ENCODE data around the gene SSBP2.

Gene SSBP2

GRCh38 chr5:81755320-81755719, 4.4 kb upstream of the SSBP2 start:
- TF ChIP-seq POLR2AphosphoS5 (IDR thresholded peaks at IDR 0.05; ENCODE audit: low read depth, low read length): no peak
- no peak for TF ChIP-seq SIN3A (IDR thresholded peaks at IDR 0.05; ENCODE audit: borderline replicate concordance, insufficient read depth, low read length)
- no peak for TF ChIP-seq FOXP2 (optimal IDR thresholded peaks at IDR 0.05; ENCODE audit: borderline replicate concordance, extremely low read depth, extremely low read length, insufficient read depth)
- TF ChIP-seq TAF1 (IDR thresholded peaks at IDR 0.05; ENCODE audit: borderline replicate concordance, insufficient read depth, low read length): no peak
- no peak for TF ChIP-seq REST (IDR thresholded peaks at IDR 0.05; ENCODE audit: insufficient read depth in 1 of 2, low read depth in 2 of 2, low read length in 2 of 2)

GRCh38 chr5:81754621-81755020, 3.7 kb upstream of the SSBP2 start:
- TF ChIP-seq POLR2AphosphoS5 (IDR thresholded peaks at IDR 0.05; ENCODE audit: low read depth, low read length) (no peak), FOXP2 (optimal IDR thresholded peaks at IDR 0.05; ENCODE audit: borderline replicate concordance, extremely low read depth, extremely low read length, insufficient read depth) (no peak), SIN3A (IDR thresholded peaks at IDR 0.05; ENCODE audit: borderline replicate concordance, insufficient read depth, low read length) (no peak), TAF1 (IDR thresholded peaks at IDR 0.05; ENCODE audit: borderline replicate concordance, insufficient read depth, low read length) (no peak)

- TF ChIP-seq FOXP2 (optimal IDR thresholded peaks at IDR 0.05; ENCODE audit: borderline replicate concordance, extremely low read depth, extremely low read length, insufficient read depth): no peak
- TF ChIP-seq POLR2AphosphoS5 (IDR thresholded peaks at IDR 0.05; ENCODE audit: low read depth, low read length): no peak
- TF ChIP-seq REST (IDR thresholded peaks at IDR 0.05; ENCODE audit: insufficient read depth in 1 of 2, low read depth in 2 of 2, low read length in 2 of 2): no peak
- TF ChIP-seq TAF1 (IDR thresholded peaks at IDR 0.05; ENCODE audit: borderline replicate concordance, insufficient read depth, low read length): no peak
- no peak for TF ChIP-seq SIN3A (IDR thresholded peaks at IDR 0.05; ENCODE audit: borderline replicate concordance, insufficient read depth, low read length)
These were observed 2.5 kb upstream of the SSBP2 start for GRCh38 chr5:81753429-81753828.

- TF ChIP-seq FOXP2 (optimal IDR thresholded peaks at IDR 0.05; ENCODE audit: borderline replicate concordance, extremely low read depth, extremely low read length, insufficient read depth): no peak
- TF ChIP-seq SIN3A (IDR thresholded peaks at IDR 0.05; ENCODE audit: borderline replicate concordance, insufficient read depth, low read length): no peak
- TF ChIP-seq POLR2AphosphoS5 (IDR thresholded peaks at IDR 0.05; ENCODE audit: low read depth, low read length): no peak
- TF ChIP-seq REST (IDR thresholded peaks at IDR 0.05; ENCODE audit: insufficient read depth in 1 of 2, low read depth in 2 of 2, low read length in 2 of 2): no peak
- TF ChIP-seq TAF1 (IDR thresholded peaks at IDR 0.05; ENCODE audit: borderline replicate concordance, insufficient read depth, low read length): no peak
These were observed 1.7 kb upstream of the SSBP2 start for GRCh38 chr5:81752644-81752963.

- TF ChIP-seq TAF1 (IDR thresholded peaks at IDR 0.05; ENCODE audit: borderline replicate concordance, insufficient read depth, low read length) (no peak), FOXP2 (optimal IDR thresholded peaks at IDR 0.05; ENCODE audit: borderline replicate concordance, extremely low read depth, extremely low read length, insufficient read depth) (no peak), SIN3A (IDR thresholded peaks at IDR 0.05; ENCODE audit: borderline replicate concordance, insufficient read depth, low read length) (no peak), POLR2AphosphoS5 (IDR thresholded peaks at IDR 0.05; ENCODE audit: low read depth, low read length) (no peak), REST (IDR thresholded peaks at IDR 0.05; ENCODE audit: insufficient read depth in 1 of 2, low read depth in 2 of 2, low read length in 2 of 2) (no peak)
These were observed 1.1 kb upstream of the SSBP2 start for GRCh38 chr5:81751836-81752643.

Measured in PFSK-1 (cell line).